SW480 (cell line): ENCODE results near the gene ARHGEF2.
"Not testable (repeated sequence)": the region's sequence is repeated elsewhere in the genome, so short reads cannot be mapped to it uniquely, and the experiment has no call there.

Experiments
- DNase-seq: peaks from one replicate; pipeline ENCODE4 v3.0.0-alpha.2; 2016; ENCODE audit warnings: low spot score

Gene ARHGEF2

GRCh38 chr1:155942578-155943141 lies 35.7 kb downstream of the ARHGEF2 start:
- DNase-seq: peak; percentile 33

GRCh38 chr1:155941845-155942531 lies 36.4 kb downstream of the ARHGEF2 start:
- peak; percentile 53 for DNase-seq

- peak; percentile 79 for DNase-seq
These were observed 37.1 kb downstream of the ARHGEF2 start, which contains the start of gene RXFP4 for GRCh38 chr1:155940993-155941844. TSS of gene RXFP4 (plus strand) at chr1:155941638. CDS start at chr1:155941710, 72 bp downstream.

- peak; percentile 81 for DNase-seq
These were observed 37.8 kb downstream of the ARHGEF2 start for GRCh38 chr1:155940482-155940992.

GRCh38 chr1:155938220-155938627 lies 40.1 kb downstream of the ARHGEF2 start:
- peak; percentile 82 for DNase-seq

GRCh38 chr1:155934936-155935590 lies 43.3 kb downstream of the ARHGEF2 start:
- DNase-seq: peak; percentile 62

- peak; percentile 99 for DNase-seq
These were observed 44.0 kb downstream of the ARHGEF2 start, which contains the start of gene KHDC4 for GRCh38 chr1:155934097-155934935. TSS of gene KHDC4 (minus strand) at chr1:155934413. CDS start at chr1:155934373, 40 bp downstream.

GRCh38 chr1:155933591-155934096 lies 44.7 kb downstream of the ARHGEF2 start:
- no peak for DNase-seq

- DNase-seq: no peak
These were observed 45.9 kb downstream of the ARHGEF2 start for GRCh38 chr1:155932487-155932886.

- no peak for DNase-seq
These were observed 46.3 kb downstream of the ARHGEF2 start for GRCh38 chr1:155932081-155932480.

- peak; percentile 34 for DNase-seq
These were observed 46.9 kb downstream of the ARHGEF2 start for GRCh38 chr1:155931332-155932038.

- DNase-seq: not testable (repeated sequence)
These were observed 47.6 kb downstream of the ARHGEF2 start for GRCh38 chr1:155930725-155931124.

GRCh38 chr1:155929057-155929456 lies 49.3 kb downstream of the ARHGEF2 start:
- no peak for DNase-seq

GRCh38 chr1:155925506-155925905 lies 52.8 kb downstream of the ARHGEF2 start:
- no peak for DNase-seq

- DNase-seq: no peak
These were observed 57.6 kb downstream of the ARHGEF2 start for GRCh38 chr1:155920717-155921116.

- DNase-seq: no peak
These were observed 58.5 kb downstream of the ARHGEF2 start for GRCh38 chr1:155919801-155920200.

- no peak for DNase-seq
These were observed 59.7 kb downstream of the ARHGEF2 start for GRCh38 chr1:155918660-155919059.

- DNase-seq: no peak
These were observed 64.2 kb downstream of the ARHGEF2 start for GRCh38 chr1:155913969-155914757.

- peak; percentile 17 for DNase-seq
These were observed 66.3 kb downstream of the ARHGEF2 start for GRCh38 chr1:155912056-155912536.
